Neural cell (in vitro differentiated cells): ENCODE data around the gene HCK. TPM values are rescaled to one million over a fixed set of nuclear protein-coding genes. Genes with fewer than 3 reads are reported as not detected.

Source experiments
- H2AFZ ChIP-seq: fragments of 200-600, 300-800 bp; sonication (generic), shearing (Covaris generic); 2 replicates; pipeline ENCODE4 v1.6.0; 2014; ENCODE audit warnings: low read depth, mild to moderate bottlenecking, antibody characterized with exemption, low read length, moderate library complexity
- H3F3A ChIP-seq: fragments of 200-600 bp; shearing (Covaris generic); 2 replicates; pipeline ENCODE4 v1.6.1; 2016; ENCODE audit warnings: mild to moderate bottlenecking, moderate library complexity, mixed read lengths, antibody characterized with exemption, low read length; ENCODE audit not compliant: insufficient read depth, poor library complexity, severe bottlenecking
- H3K27ac ChIP-seq: fragments of 200-600, 300-800 bp; sonication (generic), shearing (Covaris generic); 2 replicates; pipeline ENCODE4 v1.5.1; 2014; ENCODE audit warnings: mild to moderate bottlenecking, low read length, moderate library complexity
- H3K27me3 ChIP-seq: fragments of 300-800, 200-600 bp; sonication (generic), shearing (Covaris generic); 2 replicates; pipeline ENCODE4 v1.6.0; 2014; ENCODE audit warnings: mild to moderate bottlenecking, low read depth, low read length, moderate library complexity; ENCODE audit not compliant: insufficient read depth
- H3K36me3 ChIP-seq: fragments of 300-800, 200-600 bp; sonication (generic), shearing (Covaris generic); 2 replicates; pipeline ENCODE4 v1.5.1; 2014; ENCODE audit warnings: mild to moderate bottlenecking, antibody characterized with exemption, low read length, moderate library complexity; ENCODE audit not compliant: insufficient read depth
- H3K4me2 ChIP-seq: fragments of 300-800, 200-600 bp; sonication (generic), shearing (Covaris generic); 2 replicates; pipeline ENCODE4 v1.6.0; 2014; ENCODE audit warnings: mild to moderate bottlenecking, low read length
- H3K4me3 ChIP-seq: fragments of 300-800, 200-600 bp; sonication (generic), shearing (Covaris generic); 2 replicates; pipeline ENCODE4 v1.5.1; 2014; ENCODE audit warnings: mild to moderate bottlenecking, low read length, moderate library complexity
- H3K79me2 ChIP-seq: fragments of 200-600 bp; shearing (Covaris generic); replicated peaks from 2 replicates; pipeline ENCODE4 v1.6.0; 2014; ENCODE audit warnings: mild to moderate bottlenecking, low read length, moderate library complexity; ENCODE audit not compliant: insufficient read depth
- H3K9ac ChIP-seq: fragments of 300-800, 200-600 bp; sonication (generic), shearing (Covaris generic); 2 replicates; pipeline ENCODE4 v1.6.1; 2016; ENCODE audit warnings: mild to moderate bottlenecking, low read length, mixed read lengths
- H3K9me2 ChIP-seq: fragments of 200-600 bp; shearing (Covaris generic); 2 replicates; pipeline ENCODE4 v1.6.1; 2016; ENCODE audit warnings: mild to moderate bottlenecking, low read length, mixed read lengths; ENCODE audit not compliant: insufficient read depth
- H3K9me3 ChIP-seq: fragments of 200-600, 300-800 bp; sonication (generic), shearing (Covaris generic); 2 replicates; pipeline ENCODE4 v1.6.1; 2016; ENCODE audit warnings: mild to moderate bottlenecking, mixed run types, low read length, moderate library complexity, mixed read lengths
- H4K20me1 ChIP-seq: fragments of 200-600 bp; shearing (Covaris generic); 2 replicates; pipeline ENCODE4 v1.6.1; 2016; ENCODE audit warnings: mild to moderate bottlenecking, mixed run types; ENCODE audit not compliant: insufficient read depth
- CTCF ChIP-seq: fragments of 450-650 bp; IDR thresholded peaks from 2 replicates; pipeline ENCODE4 v1.5.1; 2014; ENCODE audit warnings: antibody characterized with exemption, mild to moderate bottlenecking, moderate library complexity; ENCODE audit not compliant: poor library complexity, severe bottlenecking
- EP300 ChIP-seq: fragments of 450-650 bp; conservative IDR thresholded peaks from 2 replicates; pipeline ENCODE4 v1.6.1; 2014; ENCODE audit warnings: antibody characterized with exemption, mild to moderate bottlenecking, moderate library complexity; ENCODE audit not compliant: poor library complexity, severe bottlenecking
- EZH2 ChIP-seq: fragments of 200-600, 300-800 bp; shearing (Covaris generic), sonication (generic); IDR thresholded peaks from 2 replicates; pipeline ENCODE4 v1.6.1; 2014; ENCODE audit warnings: antibody characterized with exemption, low read length, borderline replicate concordance, mild to moderate bottlenecking; ENCODE audit not compliant: insufficient read depth, poor library complexity, severe bottlenecking
- MXI1 ChIP-seq: fragments of 450-650 bp; conservative IDR thresholded peaks from 2 replicates; pipeline ENCODE4 v1.6.1; 2014; ENCODE audit warnings: antibody characterized with exemption, mild to moderate bottlenecking; ENCODE audit not compliant: poor library complexity, severe bottlenecking
- POLR2AphosphoS5 ChIP-seq: IDR thresholded peaks from 2 replicates; pipeline ENCODE4 v1.6.1; 2012
- RAD21 ChIP-seq: fragments of 450-650 bp; conservative IDR thresholded peaks from 2 replicates; pipeline ENCODE4 v1.6.1; 2014; ENCODE audit warnings: antibody characterized with exemption, mild to moderate bottlenecking, moderate library complexity
- REST ChIP-seq: IDR thresholded peaks from 2 replicates; pipeline ENCODE4 v1.6.1; 2012; ENCODE audit warnings: borderline replicate concordance
- SMC3 ChIP-seq: fragments of 450-650 bp; conservative IDR thresholded peaks from 2 replicates; pipeline ENCODE4 v1.6.1; 2014; ENCODE audit warnings: antibody characterized with exemption, mild to moderate bottlenecking, moderate library complexity; ENCODE audit not compliant: poor library complexity
- TAF1 ChIP-seq: IDR thresholded peaks from 2 replicates; pipeline ENCODE4 v1.6.1; 2012; ENCODE audit warnings: low read depth
- polyA plus RNA-seq: library from polyadenylated mRNA; depleted of rRNA; stranded (reverse); fragments of >200 nt; gene quantifications from 2 replicates; pipeline ENCODE4 v1.2.3, GENCODE V29; 2014

HCK gene
- polyA plus RNA-seq, 1 donor from 2014 or later: 0.58 TPM

- Histone ChIP-seq H3K36me3 (no peaks in the 10 kb centered on the region), H3K9me3 (no peaks in the 10 kb centered on the region), H3K27ac (no peak overlapping the region), H3K9me2 (no peaks in the 10 kb centered on the region), H3K4me3 (no peak overlapping the region), H2AFZ (no peak overlapping the region), H3K4me2 (no peak overlapping the region), H4K20me1 (no peaks in the 10 kb centered on the region), H3F3A (no peaks in the 10 kb centered on the region), H3K79me2 (peaks cover 17% of the 10 kb centered on the region), H3K27me3 (no peaks in the 10 kb centered on the region), H3K9ac (no peak overlapping the region)
- TF ChIP-seq RAD21 (no peak), EZH2 (no peak), REST (no peak), EP300 (no peak), SMC3 (no peak), CTCF (no peak), POLR2AphosphoS5 (no peak), TAF1 (no peak), MXI1 (no peak)
Measured at GRCh38 chr20:32123088-32123487, 71.0 kb downstream of the HCK start.

- no peaks in the 10 kb centered on the region for H3K9me3 ChIP-seq
- H3K36me3 ChIP-seq: no peaks in the 10 kb centered on the region
- H3K4me2 ChIP-seq: no peak overlapping the region
- H3K79me2 ChIP-seq: peaks cover 8% of the 10 kb centered on the region
- H4K20me1 ChIP-seq: no peaks in the 10 kb centered on the region
- no peaks in the 10 kb centered on the region for H3K9me2 ChIP-seq
- H3F3A ChIP-seq: no peaks in the 10 kb centered on the region
- no peak overlapping the region for H3K4me3 ChIP-seq
- H3K9ac ChIP-seq: no peak overlapping the region
- no peak for TF ChIP-seq SMC3
- no peak for TF ChIP-seq EP300
- TF ChIP-seq MXI1: no peak
- no peak for TF ChIP-seq TAF1
- TF ChIP-seq RAD21: no peak
- no peak for TF ChIP-seq REST
- TF ChIP-seq POLR2AphosphoS5: no peak
- no peak for TF ChIP-seq CTCF
- TF ChIP-seq EZH2: no peak
- no peak overlapping the region for H3K27ac ChIP-seq
- H2AFZ ChIP-seq: no peak overlapping the region
- H3K27me3 ChIP-seq: no peaks in the 10 kb centered on the region
Measured at GRCh38 chr20:32124916-32125454, 72.9 kb downstream of the HCK start.
